H1 (cell line): ENCODE data around the gene APLP1. TPM values are rescaled to one million over a fixed set of nuclear protein-coding genes. Genes with fewer than 3 reads are reported as not detected.

Source experiments
- CTCF ChIA-PET: fragments of 300-600 bp; sonication (Branson Sonifier 250); formaldehyde crosslinking; loops from one replicate; lab custom pipeline; 2021; ENCODE audit not compliant: partially characterized antibody; lab: Charles Lee
- POLR2A ChIA-PET: fragments of 300-600 bp; sonication (Branson Sonifier 250); formaldehyde crosslinking; loops from one replicate; lab custom pipeline; 2021; ENCODE audit warnings: inconsistent platforms; ENCODE audit not compliant: partially characterized antibody; lab: Charles Lee
- DNase-seq, 2 experiments: peaks; one replicate each; pipeline versions ENCODE4 v3.0.0 to v3.0.0-alpha.2; 2010 to 2022; ENCODE audit warnings: low spot score in 2 of 2, low read depth in 1 of 2, mixed read lengths in 1 of 2
- FAIRE-seq: peaks from 2 replicates; lab custom pipeline; 2011; peaks lifted over from hg19 to GRCh38; lab: Jason Lieb, UNC
- H2AFZ ChIP-seq: 2 replicates; pipeline ENCODE4 v1.8.1; 2012; ENCODE audit warnings: low read length, inconsistent platforms
- H2AK5ac ChIP-seq: 2 replicates; pipeline ENCODE4 v1.6.1; 2013; ENCODE audit warnings: low read depth, low read length
- H2BK120ac ChIP-seq: replicated peaks from 2 replicates; pipeline ENCODE3; 2013; ENCODE audit warnings: low read depth, low read length, inconsistent platforms
- H2BK12ac ChIP-seq: 2 replicates; pipeline ENCODE4 v1.6.1; 2013; ENCODE audit warnings: low read depth, low read length
- H2BK15ac ChIP-seq: 2 replicates; pipeline ENCODE4 v1.6.1; 2013; ENCODE audit warnings: low read length
- H2BK20ac ChIP-seq: 2 replicates; pipeline ENCODE4 v1.6.1; 2013; ENCODE audit warnings: low read length
- H2BK5ac ChIP-seq: 2 replicates; pipeline ENCODE4 v1.6.1; 2013; ENCODE audit warnings: low read depth, low read length
- H3K14ac ChIP-seq: 2 replicates; pipeline ENCODE4 v1.6.1; 2013; ENCODE audit warnings: inconsistent platforms; ENCODE audit not compliant: insufficient read length
- H3K18ac ChIP-seq: 2 replicates; pipeline ENCODE4 v1.6.1; 2013; ENCODE audit warnings: low read length; ENCODE audit errors: extremely low read depth
- H3K23ac ChIP-seq: 2 replicates; pipeline ENCODE4 v1.6.1; 2013; ENCODE audit warnings: inconsistent platforms; ENCODE audit not compliant: insufficient read length
- H3K23me2 ChIP-seq: 2 replicates; pipeline ENCODE4 v1.6.1; 2013; ENCODE audit warnings: low read depth, low read length
- H3K27ac ChIP-seq: 2 replicates; pipeline ENCODE4 v1.6.1; 2011; ENCODE audit warnings: low read depth, low read length, inconsistent platforms
- H3K27me3 ChIP-seq, 4 experiments: replicated peaks in 1 of 4; 1 replicate in 1 of 4; 2 replicates in 3 of 4; pipeline versions ENCODE4 v1.6.1 to v1.8.1; 2011 to 2013; ENCODE audit warnings: low read length in 3 of 4, mild to moderate bottlenecking in 3 of 4, inconsistent platforms in 2 of 4, mixed read lengths in 2 of 4, moderate library complexity in 1 of 4; ENCODE audit not compliant: control insufficient read depth in 3 of 4, insufficient read depth in 3 of 4; ENCODE audit errors: extremely low read depth in 1 of 4
- H3K36me3 ChIP-seq, 4 experiments: 2 replicates each; pipeline versions ENCODE4 v1.6.1 to v1.8.1; 2011 to 2013; ENCODE audit warnings: mild to moderate bottlenecking in 4 of 4, low read length in 3 of 4, moderate library complexity in 2 of 4, control low read depth in 1 of 4, inconsistent platforms in 1 of 4; ENCODE audit not compliant: insufficient read depth in 4 of 4, control insufficient read depth in 2 of 4
- H3K4ac ChIP-seq: replicated peaks from 2 replicates; pipeline ENCODE3; 2013; ENCODE audit warnings: low read length, low read depth, mixed read lengths, inconsistent platforms; ENCODE audit not compliant: insufficient read length
- H3K4me1 ChIP-seq, 4 experiments: replicated peaks in 1 of 4; 1 replicate in 1 of 4; 2 replicates in 3 of 4; pipeline versions ENCODE4 v1.6.1 to v1.8.1; 2011 to 2013; ENCODE audit warnings: low read length in 3 of 4, inconsistent platforms in 2 of 4, mixed read lengths in 1 of 4; ENCODE audit not compliant: insufficient read depth in 4 of 4, control insufficient read depth in 3 of 4
- H3K4me2 ChIP-seq, 2 experiments: 2 replicates each; pipeline versions ENCODE4 v1.6.1 to v1.8.1; 2011 to 2013; ENCODE audit warnings: low read depth in 2 of 2, low read length in 2 of 2, control low read depth in 1 of 2, inconsistent platforms in 1 of 2, mild to moderate bottlenecking in 1 of 2; ENCODE audit not compliant: insufficient read depth in 1 of 2
- H3K4me3 ChIP-seq, 4 experiments: fragments of 200-600, 300-600 bp in 1 of 4; sonication (generic), shearing (Covaris generic), sonication (Bioruptor Twin) in 1 of 4; 2 replicates each; pipeline versions ENCODE4 v1.5.1 to v1.8.1; 2011 to 2016; ENCODE audit warnings: low read length in 4 of 4, low read depth in 3 of 4, control low read depth in 2 of 4, inconsistent platforms in 2 of 4, mild to moderate bottlenecking in 2 of 4, mixed read lengths in 1 of 4, moderate library complexity in 1 of 4; ENCODE audit not compliant: insufficient read depth in 2 of 4; ENCODE audit errors: extremely low read depth in 1 of 4
- H3K56ac ChIP-seq: replicated peaks from 2 replicates; pipeline ENCODE3; 2013; ENCODE audit warnings: low read depth, mild to moderate bottlenecking, mixed read lengths, low read length, inconsistent platforms; ENCODE audit not compliant: insufficient read length
- H3K79me1 ChIP-seq: 2 replicates; pipeline ENCODE4 v1.6.1; 2013; ENCODE audit warnings: low read depth, low read length, control low read depth
- H3K79me2 ChIP-seq, 2 experiments: 2 replicates each; pipeline versions ENCODE4 v1.6.1 to v1.8.1; 2012 to 2013; ENCODE audit warnings: low read length in 2 of 2, mild to moderate bottlenecking in 2 of 2, inconsistent platforms in 1 of 2; ENCODE audit not compliant: insufficient read depth in 2 of 2, control insufficient read depth in 1 of 2
- H3K9ac ChIP-seq, 4 experiments: replicated peaks in 1 of 4; 1 replicate in 1 of 4; 2 replicates in 3 of 4; pipeline versions ENCODE4 v1.6.1 to v1.8.1; 2011 to 2013; ENCODE audit warnings: low read depth in 3 of 4, low read length in 3 of 4, control low read depth in 2 of 4, mild to moderate bottlenecking in 2 of 4, moderate library complexity in 2 of 4, inconsistent platforms in 1 of 4; ENCODE audit errors: extremely low read depth in 1 of 4
- H3K9me3 ChIP-seq, 2 experiments: 2 replicates each; pipeline versions ENCODE4 v1.6.1 to v1.8.1; 2012 to 2013; ENCODE audit warnings: mild to moderate bottlenecking in 2 of 2, moderate library complexity in 2 of 2, control low read depth in 1 of 2, inconsistent platforms in 1 of 2, low read depth in 1 of 2, low read length in 1 of 2, mixed read lengths in 1 of 2; ENCODE audit not compliant: insufficient read depth in 2 of 2
- H4K20me1 ChIP-seq, 2 experiments: replicated peaks in 1 of 2; 2 replicates each; pipeline versions ENCODE3 to v1.8.1; 2011 to 2013; ENCODE audit warnings: inconsistent platforms in 2 of 2, low read length in 2 of 2, mild to moderate bottlenecking in 1 of 2; ENCODE audit not compliant: insufficient read depth in 2 of 2, control insufficient read depth in 1 of 2
- H4K5ac ChIP-seq: 2 replicates; pipeline ENCODE4 v1.6.1; 2013; ENCODE audit warnings: low read length, low read depth, mixed read lengths, inconsistent platforms; ENCODE audit not compliant: insufficient read length
- H4K8ac ChIP-seq: 2 replicates; pipeline ENCODE4 v1.8.0; 2013; ENCODE audit warnings: mild to moderate bottlenecking, moderate library complexity, low read length, inconsistent platforms; ENCODE audit not compliant: insufficient read depth; ENCODE audit errors: extremely low read depth
- H4K91ac ChIP-seq: replicated peaks from 2 replicates; pipeline ENCODE3; 2013; ENCODE audit warnings: low read length, mixed read lengths, inconsistent platforms; ENCODE audit not compliant: insufficient read length
- KDM1A ChIP-seq: fragments of 200-600, 300-600 bp; sonication (generic); IDR thresholded peaks from 2 replicates; pipeline ENCODE4 v1.7.1; 2016; ENCODE audit warnings: mild to moderate bottlenecking, low read length, borderline replicate concordance
- KDM4A ChIP-seq: IDR thresholded peaks from one replicate; pipeline ENCODE4 v1.7.1; 2012; ENCODE audit warnings: low read depth, mild to moderate bottlenecking, moderate library complexity, low read length, inconsistent platforms; ENCODE audit not compliant: severe bottlenecking
- RBBP5 ChIP-seq: IDR thresholded peaks from 2 replicates; pipeline ENCODE4 v1.7.1; 2012; ENCODE audit warnings: low read depth, mild to moderate bottlenecking, inconsistent platforms, low read length, moderate library complexity, borderline replicate concordance
- SAP30 ChIP-seq: fragments of 300-600 bp; sonication (generic); IDR thresholded peaks from 2 replicates; pipeline ENCODE4 v1.7.1; 2012; ENCODE audit warnings: low read length, moderate library complexity, mild to moderate bottlenecking, inconsistent platforms; ENCODE audit not compliant: insufficient read depth, insufficient replicate concordance
- TBP ChIP-seq: IDR thresholded peaks from 2 replicates; pipeline ENCODE4 v1.6.1; 2011; ENCODE audit warnings: low read depth, low read length, improper control_type of control experiment
- TCF12 ChIP-seq: IDR thresholded peaks from 2 replicates; pipeline ENCODE4 v1.6.1; 2011; ENCODE audit warnings: low read depth, mild to moderate bottlenecking, low read length
- WGBS, 2 experiments: shearing (Covaris generic) in 1 of 2; methylation state at CpG; one replicate each; pipeline versions ENCODE4 v1.1.6 to v1.1.7; 2013 to 2015; ENCODE audit warnings: low lambda C conversion rate in 2 of 2, mixed read lengths in 2 of 2, inconsistent platforms in 1 of 2, low coverage in 1 of 2, missing lambda C conversion rate in 1 of 2; ENCODE audit not compliant: insufficient replicate concordance in 2 of 2, insufficient coverage in 1 of 2, insufficient read length in 1 of 2; ENCODE audit errors: extremely low coverage in 1 of 2, missing lambda C conversion rate in 1 of 2; 5-methylcytosine and 5-hydroxymethylcytosine counted together
- polyA plus RNA-seq, 7 experiments: library from polyadenylated mRNA; depleted of rRNA in 3 of 7; stranded (reverse) in 5 of 7; unstranded in 2 of 7; fragments of >200 nt in 5 of 7; fragments of 200-250 nt in 2 of 7; gene quantifications; 1 replicate in 5 of 7; 2 replicates in 1 of 7; 4 replicates in 1 of 7; pipeline versions ENCODE4 v1.2.1 to v1.2.3, GENCODE V29; 2011 to 2013; ENCODE audit warnings: missing spikeins in 2 of 7, mixed read lengths in 2 of 7
- total RNA-seq: library from RNA; stranded (reverse); fragmentation: NEBNext Ultra II Directional; extraction: Animal tissue kit (Norgen Biotek cat#: 25700); gene quantifications from 2 replicates; pipeline ENCODE4 v1.2.1, GENCODE V29; 2021

The APLP1 gene
- total and polyA plus RNA-seq, 2 of the 8 experiments (the other 6 are each of a cell fraction or from before 2014, with no cell fraction given): 19.9 to 22.0 TPM

GRCh38 chr19:35868823-35869326, 501 bp downstream of the APLP1 start:
- Histone ChIP-seq H3K4me1 (peaks cover 0 to 12% (median 8%) of the 10 kb centered on the region in 4 experiments; a peak in 5 of 7 replicates), H3K23ac (no peak overlapping the region), H4K20me1 (peaks cover 0 to 2% of the 10 kb centered on the region in 2 experiments), H4K5ac (peak overlapping the region; percentile 9), H3K79me1 (no peaks in the 10 kb centered on the region), H3K9me3 (no peaks in the 10 kb centered on the region), H2BK12ac (no peak overlapping the region), H3K4ac (no peak overlapping the region), H3K23me2 (peaks cover 9% of the 10 kb centered on the region; the same call in 1 of the 2 replicates), H4K91ac (no peak overlapping the region), H3K27ac (no peak overlapping the region), H2BK20ac (no peak overlapping the region), H2AK5ac (no peak overlapping the region), H3K4me2 (peak overlapping the region; percentile 93 to 96), H3K9ac (no peak overlapping the region), H3K27me3 (peaks cover 3 to 12% (median 9%) of the 10 kb centered on the region in 4 experiments), H2BK15ac (no peak overlapping the region), H3K4me3 (peak overlapping the region; percentile 37 to 64 (median 50)), H3K14ac (no peak overlapping the region), H2AFZ (no peak overlapping the region), H3K56ac (no peak overlapping the region), H2BK120ac (no peak overlapping the region), H3K79me2 (no peaks in the 10 kb centered on the region), H4K8ac (no peak overlapping the region), H2BK5ac (no peak overlapping the region), H3K36me3 (no peaks in the 10 kb centered on the region), H3K18ac (no peak overlapping the region)
- WGBS, 2 experiments: 5% methylated on average over 4 of the region's 15 CpGs; no CpG with 5 or more reads in 1 of the 2 experiments
- POLR2A ChIA-PET: interaction anchor here (1.8 to 2.7 kb wide), 6 partner anchors 8 to 131 kb away, joined by 6 to 20 read pairs (median 9); partner anchors contain the start of gene KIRREL2
- TF ChIP-seq RBBP5: 0 out of 2 replicates have a peak, but pooled peaks have one; percentile 4
- TF ChIP-seq KDM1A: no peak
- no peak for TF ChIP-seq TBP
- peak; percentile 3 for TF ChIP-seq KDM4A
- peak; percentile 8 for TF ChIP-seq SAP30
- no peak for TF ChIP-seq TCF12
- DNase-seq: no peak
- CTCF ChIA-PET: interaction anchor here (0.6 to 3.2 kb wide), 3 partner anchors 14 to 742 kb away, joined by 3 to 15 read pairs (median 4); no protein-coding TSS in a partner anchor
- no peak for FAIRE-seq
